Measurements from ENCODE around the gene TCEAL3.

- TF ChIP-seq CTCF (IDR thresholded peaks at IDR 0.05) (no peak), POLR2A (IDR thresholded peaks at IDR 0.05) (no peak)
Observed at GRCh38 chrX:103607364-103608305, at the start of gene TCEAL3.
